Glutamatergic neuron (in vitro differentiated cells): ENCODE data around the gene CLIC5. TPM values are rescaled to one million over a fixed set of nuclear protein-coding genes. Genes with fewer than 3 reads are reported as not detected.
"Not testable (repeated sequence)": the region's sequence is repeated elsewhere in the genome, so short reads cannot be mapped to it uniquely, and the experiment has no call there.

Experiments used
- DNase-seq: peaks from one replicate; pipeline ENCODE4 v3.0.0; 2022
- H3K27ac Mint-ChIP-seq: one replicate; pipeline ENCODE4 v1.8.0; 2020; ENCODE audit warnings: mild to moderate bottlenecking, mixed read lengths, inconsistent platforms; ENCODE audit not compliant: unreplicated experiment
- H3K27me3 Mint-ChIP-seq: one replicate; pipeline ENCODE4 v1.8.0; 2020; ENCODE audit warnings: mild to moderate bottlenecking, moderate library complexity, mixed read lengths, inconsistent platforms; ENCODE audit not compliant: unreplicated experiment
- H3K36me3 Mint-ChIP-seq: one replicate; pipeline ENCODE4 v1.8.0; 2020; ENCODE audit warnings: mild to moderate bottlenecking, mixed read lengths, inconsistent platforms; ENCODE audit not compliant: unreplicated experiment
- H3K4me1 Mint-ChIP-seq: one replicate; pipeline ENCODE4 v1.8.0; 2020; ENCODE audit warnings: mild to moderate bottlenecking, low read depth, mixed read lengths, inconsistent platforms; ENCODE audit not compliant: unreplicated experiment
- H3K4me3 Mint-ChIP-seq: one replicate; pipeline ENCODE4 v1.8.0; 2020; ENCODE audit warnings: mild to moderate bottlenecking, mixed read lengths, inconsistent platforms; ENCODE audit not compliant: unreplicated experiment
- H3K9me3 Mint-ChIP-seq: one replicate; pipeline ENCODE4 v1.8.0; 2020; ENCODE audit warnings: mild to moderate bottlenecking, moderate library complexity, mixed read lengths, inconsistent platforms; ENCODE audit not compliant: unreplicated experiment
- total RNA-seq: library from RNA; stranded (reverse); fragmentation: NEBNext Ultra II Directional; extraction: Animal tissue kit (Norgen Biotek cat#: 25700); gene quantifications from one replicate; pipeline ENCODE4 v1.2.1, GENCODE V29; 2021; ENCODE audit not compliant: unreplicated experiment
- TF ChIP-seq, protein P1 (sequence below): fragments of 200-600 bp; sonication (generic); IDR thresholded peaks from one replicate; pipeline ENCODE4 v1.5.0; 2021; ENCODE audit not compliant: partially characterized antibody, unreplicated experiment

Gene CLIC5
- total RNA-seq, 1 donor from 2014 or later, result not detected

DNA sequence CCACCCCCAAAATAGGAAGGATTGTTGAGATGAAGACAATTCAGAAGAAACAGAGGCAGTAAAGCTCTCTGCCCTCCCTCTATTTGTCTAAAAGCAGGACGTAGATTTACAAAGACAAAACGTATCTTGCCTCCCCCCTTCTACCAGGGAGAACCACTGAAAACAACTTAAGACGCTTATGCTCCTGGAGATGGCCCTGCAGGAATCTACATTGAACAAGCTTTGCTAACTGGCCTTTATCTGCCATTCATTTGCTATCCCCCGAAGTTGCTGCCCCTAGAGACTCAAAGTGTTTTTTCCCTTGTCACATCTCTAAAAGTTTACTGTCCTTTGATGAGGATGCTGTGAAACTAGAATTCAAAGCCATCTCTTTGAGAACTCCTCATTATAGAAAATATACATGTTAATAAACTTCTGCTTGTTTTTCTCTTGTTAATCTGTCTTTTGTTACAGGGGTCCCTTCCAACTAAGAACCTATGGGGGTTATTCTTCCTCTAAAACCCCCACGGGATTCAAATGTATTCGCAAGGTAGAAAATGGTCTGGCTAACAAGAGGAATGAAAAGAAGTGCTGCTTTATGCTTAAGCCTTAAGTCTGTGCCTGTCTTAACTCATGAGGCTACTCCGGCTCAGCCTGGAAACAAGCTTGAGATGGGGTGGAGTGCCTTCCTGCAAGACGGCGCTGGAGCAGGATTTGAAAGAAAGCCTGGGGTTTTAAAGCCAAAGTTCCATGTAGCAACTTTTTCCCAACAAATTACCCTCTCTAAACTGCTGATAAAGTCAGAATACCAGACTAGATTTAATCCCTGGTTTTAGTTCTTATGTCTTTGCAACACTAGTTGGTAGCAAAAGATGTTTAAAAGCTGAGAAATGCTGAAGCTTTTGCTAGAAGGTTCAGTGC, 88.0 kb downstream of the CLIC5 start:
- DNase-seq, result no peak
- Mint-ChIP-seq H3K27me3 (peaks cover 2% of the 10 kb centered on the region), H3K4me3 (no peak overlapping the region), H3K9me3 (no peaks in the 10 kb centered on the region), H3K4me1 (peaks cover 7% of the 10 kb centered on the region), H3K36me3 (no peaks in the 10 kb centered on the region), H3K27ac (no peak overlapping the region)
- TF ChIP-seq, protein P1, sequence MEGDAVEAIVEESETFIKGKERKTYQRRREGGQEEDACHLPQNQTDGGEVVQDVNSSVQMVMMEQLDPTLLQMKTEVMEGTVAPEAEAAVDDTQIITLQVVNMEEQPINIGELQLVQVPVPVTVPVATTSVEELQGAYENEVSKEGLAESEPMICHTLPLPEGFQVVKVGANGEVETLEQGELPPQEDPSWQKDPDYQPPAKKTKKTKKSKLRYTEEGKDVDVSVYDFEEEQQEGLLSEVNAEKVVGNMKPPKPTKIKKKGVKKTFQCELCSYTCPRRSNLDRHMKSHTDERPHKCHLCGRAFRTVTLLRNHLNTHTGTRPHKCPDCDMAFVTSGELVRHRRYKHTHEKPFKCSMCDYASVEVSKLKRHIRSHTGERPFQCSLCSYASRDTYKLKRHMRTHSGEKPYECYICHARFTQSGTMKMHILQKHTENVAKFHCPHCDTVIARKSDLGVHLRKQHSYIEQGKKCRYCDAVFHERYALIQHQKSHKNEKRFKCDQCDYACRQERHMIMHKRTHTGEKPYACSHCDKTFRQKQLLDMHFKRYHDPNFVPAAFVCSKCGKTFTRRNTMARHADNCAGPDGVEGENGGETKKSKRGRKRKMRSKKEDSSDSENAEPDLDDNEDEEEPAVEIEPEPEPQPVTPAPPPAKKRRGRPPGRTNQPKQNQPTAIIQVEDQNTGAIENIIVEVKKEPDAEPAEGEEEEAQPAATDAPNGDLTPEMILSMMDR, result no peak

DNA sequence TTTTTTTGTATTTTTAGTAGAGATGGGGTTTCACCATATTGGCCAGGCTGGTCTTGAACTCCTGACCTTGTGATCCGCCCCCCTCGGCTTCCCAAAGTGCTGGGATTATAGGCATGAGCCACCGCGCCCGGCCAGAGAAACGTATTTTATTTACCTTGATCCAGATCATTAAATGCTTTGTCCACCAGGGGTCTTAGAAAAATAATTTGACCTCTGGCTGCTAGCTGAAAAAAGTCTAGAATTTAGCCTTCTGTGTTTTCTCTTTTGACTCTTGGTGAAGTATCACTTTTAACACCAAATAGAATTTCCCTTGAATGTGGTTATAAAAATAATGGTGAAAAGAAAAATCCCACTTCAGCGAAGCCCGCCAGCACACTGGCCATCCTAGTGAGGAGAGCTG, 89.2 kb downstream of the CLIC5 start:
- not testable (repeated sequence) for H3K36me3 Mint-ChIP-seq, H3K27me3 Mint-ChIP-seq, H3K4me1 Mint-ChIP-seq, H3K27ac Mint-ChIP-seq, H3K9me3 Mint-ChIP-seq, DNase-seq, H3K4me3 Mint-ChIP-seq
- TF ChIP-seq, protein P1, result peak; percentile 55

DNA sequence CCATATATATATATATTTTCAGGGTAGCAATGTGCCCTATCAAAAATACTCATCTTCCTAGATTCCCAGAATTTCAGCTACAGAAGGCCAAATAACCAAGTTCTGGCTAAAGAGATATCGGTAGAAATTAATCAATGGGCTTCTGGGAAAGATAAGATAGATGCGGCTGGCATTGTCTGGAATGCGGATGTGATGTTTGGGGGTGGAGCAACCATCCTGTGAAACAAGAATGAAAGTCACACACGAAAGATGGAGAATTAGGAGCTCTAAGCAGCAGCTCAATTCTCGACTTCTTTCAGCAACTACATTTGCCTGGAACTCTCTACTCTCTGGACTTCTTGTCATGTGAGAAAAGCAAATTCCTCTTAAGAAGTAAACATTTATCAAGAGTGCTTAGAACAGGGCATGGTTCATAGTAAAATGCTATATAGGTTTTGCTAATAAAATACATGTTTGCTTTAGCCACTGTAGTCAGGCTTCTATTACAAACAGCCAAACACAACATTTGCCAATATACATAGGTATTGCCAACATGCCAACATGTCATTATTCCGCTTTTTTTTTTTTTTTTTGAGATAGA, 90.8 kb downstream of the CLIC5 start:
- Mint-ChIP-seq H3K36me3 (no peaks in the 10 kb centered on the region), H3K9me3 (no peaks in the 10 kb centered on the region), H3K27ac (no peak overlapping the region), H3K4me3 (no peak overlapping the region), H3K4me1 (peaks cover 7% of the 10 kb centered on the region), H3K27me3 (peaks cover 2% of the 10 kb centered on the region)
- no peak for DNase-seq
- TF ChIP-seq, protein P1, result no peak

DNA sequence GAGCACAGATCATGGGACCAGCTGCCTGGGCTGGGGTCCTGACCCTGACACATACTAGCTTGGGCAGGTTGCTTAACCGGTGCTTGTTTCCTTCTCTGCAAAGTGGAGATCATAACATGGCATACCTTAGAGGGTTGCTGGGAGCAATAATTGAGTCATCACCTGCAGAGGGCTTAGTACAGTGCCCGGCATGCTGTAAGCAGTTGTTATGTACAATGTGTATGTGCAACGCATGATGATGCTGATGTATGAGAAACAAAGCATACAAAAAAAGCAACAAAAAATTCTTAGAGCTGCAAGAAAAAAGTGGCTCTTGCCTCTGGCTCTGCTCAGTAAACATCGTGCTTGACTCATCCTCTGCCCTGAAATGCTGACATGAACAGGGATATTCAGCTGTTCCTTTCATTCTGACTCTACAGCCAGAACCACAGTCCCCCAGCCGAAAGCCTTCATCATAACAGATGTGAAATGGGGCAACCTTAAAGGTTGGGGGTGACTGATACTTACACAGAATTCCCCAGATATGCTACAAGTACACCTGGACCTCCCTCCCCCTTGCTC, 91.7 kb downstream of the CLIC5 start:
- H3K4me1 Mint-ChIP-seq, result peaks cover 7% of the 10 kb centered on the region
- H3K36me3 Mint-ChIP-seq, result no peaks in the 10 kb centered on the region
- no peak overlapping the region for H3K4me3 Mint-ChIP-seq
- H3K27me3 Mint-ChIP-seq, result peaks cover 2% of the 10 kb centered on the region
- no peak overlapping the region for H3K27ac Mint-ChIP-seq
- DNase-seq, result no peak
- TF ChIP-seq, protein P1, result no peak
- H3K9me3 Mint-ChIP-seq, result no peaks in the 10 kb centered on the region
